ENCODE data around the gene GPAT2. TPM values are rescaled to one million over a fixed set of nuclear protein-coding genes. Genes with fewer than 3 reads are reported as not detected.
"Not testable (repeated sequence)": the region's sequence is repeated elsewhere in the genome, so short reads cannot be mapped to it uniquely, and the experiment has no call there.

GPAT2 gene
- total and polyA plus RNA-seq, 5 donors from 2014 or later, result 0.64 to 4.6 (median 1.1) TPM

- H3K36me3 ChIP-seq (ENCODE audit: control insufficient read depth, insufficient read depth, low read length); H3K9me3 ChIP-seq (ENCODE audit: control insufficient read depth in 2 of 2, low read length in 2 of 2); H3K27me3 Mint-ChIP-seq; ATAC-seq (ENCODE audit: low read depth in 2 of 2); H3K4me3 ChIP-seq (ENCODE audit: low read depth, low read length); H3K27me3 ChIP-seq (ENCODE audit: control insufficient read depth, insufficient read depth, low read length); H3K4me1 ChIP-seq (ENCODE audit: control insufficient read depth, insufficient read depth, low read length, poor library complexity, severe bottlenecking); H3K36me3 Mint-ChIP-seq; H3K4me1 Mint-ChIP-seq; H3K4me3 Mint-ChIP-seq; H3K27ac Mint-ChIP-seq; H3K9me3 Mint-ChIP-seq; H3K27ac ChIP-seq (ENCODE audit: insufficient read depth, low read length, poor library complexity, severe bottlenecking); DNase-seq: not testable (repeated sequence)
These were observed 15.2 kb upstream of the GPAT2 start for GRCh38 chr2:96049917-96050262.

GRCh38 chr2:96049049-96049916, 14.6 kb upstream of the GPAT2 start:
- H3K9me3 Mint-ChIP-seq; H3K27me3 ChIP-seq (ENCODE audit: control insufficient read depth, insufficient read depth, low read length); H3K36me3 ChIP-seq (ENCODE audit: control insufficient read depth, insufficient read depth, low read length); H3K4me1 ChIP-seq (ENCODE audit: control insufficient read depth, insufficient read depth, low read length, poor library complexity, severe bottlenecking); H3K36me3 Mint-ChIP-seq; H3K4me3 ChIP-seq (ENCODE audit: low read depth, low read length); H3K27me3 Mint-ChIP-seq; H3K27ac Mint-ChIP-seq; DNase-seq; ATAC-seq (ENCODE audit: low read depth in 2 of 2); H3K4me1 Mint-ChIP-seq; H3K27ac ChIP-seq (ENCODE audit: insufficient read depth, low read length, poor library complexity, severe bottlenecking); H3K4me3 Mint-ChIP-seq; H3K9me3 ChIP-seq (ENCODE audit: control insufficient read depth in 2 of 2, low read length in 2 of 2): not testable (repeated sequence)

GRCh38 chr2:96035554-96035953, 838 bp upstream of the GPAT2 start:
- H3K9me3 ChIP-seq (ENCODE audit: control insufficient read depth in 2 of 2, low read length in 2 of 2); H3K27me3 Mint-ChIP-seq; H3K27ac Mint-ChIP-seq; H3K27ac ChIP-seq (ENCODE audit: insufficient read depth, low read length, poor library complexity, severe bottlenecking); H3K36me3 Mint-ChIP-seq; H3K4me1 Mint-ChIP-seq; ATAC-seq (ENCODE audit: low read depth in 2 of 2); H3K4me1 ChIP-seq (ENCODE audit: control insufficient read depth, insufficient read depth, low read length, poor library complexity, severe bottlenecking); H3K4me3 Mint-ChIP-seq; H3K9me3 Mint-ChIP-seq; H3K4me3 ChIP-seq (ENCODE audit: low read depth, low read length); DNase-seq; H3K36me3 ChIP-seq (ENCODE audit: control insufficient read depth, insufficient read depth, low read length); H3K27me3 ChIP-seq (ENCODE audit: control insufficient read depth, insufficient read depth, low read length): not testable (repeated sequence)

GRCh38 chr2:96033997-96034396, 719 bp downstream of the GPAT2 start:
- not testable (repeated sequence) for H3K4me3 ChIP-seq (ENCODE audit: low read depth, low read length); H3K4me1 Mint-ChIP-seq; H3K36me3 Mint-ChIP-seq; ATAC-seq (ENCODE audit: low read depth in 2 of 2); DNase-seq; H3K27me3 ChIP-seq (ENCODE audit: control insufficient read depth, insufficient read depth, low read length); H3K27ac Mint-ChIP-seq; H3K4me3 Mint-ChIP-seq; H3K9me3 ChIP-seq (ENCODE audit: control insufficient read depth in 2 of 2, low read length in 2 of 2); H3K36me3 ChIP-seq (ENCODE audit: control insufficient read depth, insufficient read depth, low read length); H3K27me3 Mint-ChIP-seq; H3K9me3 Mint-ChIP-seq; H3K27ac ChIP-seq (ENCODE audit: insufficient read depth, low read length, poor library complexity, severe bottlenecking); H3K4me1 ChIP-seq (ENCODE audit: control insufficient read depth, insufficient read depth, low read length, poor library complexity, severe bottlenecking)

- H3K9me3 Mint-ChIP-seq; H3K9me3 ChIP-seq (ENCODE audit: control insufficient read depth in 2 of 2, low read length in 2 of 2); H3K4me1 Mint-ChIP-seq; ATAC-seq (ENCODE audit: low read depth in 2 of 2); H3K27me3 Mint-ChIP-seq; H3K27ac Mint-ChIP-seq; H3K4me3 Mint-ChIP-seq; H3K36me3 ChIP-seq (ENCODE audit: control insufficient read depth, insufficient read depth, low read length); H3K27ac ChIP-seq (ENCODE audit: insufficient read depth, low read length, poor library complexity, severe bottlenecking); DNase-seq; H3K4me3 ChIP-seq (ENCODE audit: low read depth, low read length); H3K4me1 ChIP-seq (ENCODE audit: control insufficient read depth, insufficient read depth, low read length, poor library complexity, severe bottlenecking); H3K27me3 ChIP-seq (ENCODE audit: control insufficient read depth, insufficient read depth, low read length); H3K36me3 Mint-ChIP-seq: not testable (repeated sequence)
These were observed 6.9 kb downstream of the GPAT2 start for GRCh38 chr2:96027725-96028325.

- not testable (repeated sequence) for DNase-seq
These were observed 9.0 kb downstream of the GPAT2 start for GRCh38 chr2:96025755-96026154.

GRCh38 chr2:96025194-96025492, 9.6 kb downstream of the GPAT2 start:
- Mint-ChIP-seq H3K9me3 (no peaks in the 10 kb centered on the region), H3K36me3 (peaks cover 5% of the 10 kb centered on the region), H3K27me3 (no peaks in the 10 kb centered on the region), H3K27ac (no peak overlapping the region), H3K4me3 (no peak overlapping the region), H3K4me1 (peaks cover 0 to 5% (median 2%) of the 10 kb centered on the region in 4 donors)
- H3K27ac ChIP-seq (ENCODE audit: insufficient read depth, low read length, poor library complexity, severe bottlenecking), result no peak overlapping the region
- no peak for ATAC-seq (ENCODE audit: low read depth in 2 of 2)
- no peaks in the 10 kb centered on the region for H3K4me1 ChIP-seq (ENCODE audit: control insufficient read depth, insufficient read depth, low read length, poor library complexity, severe bottlenecking)
- no peaks in the 10 kb centered on the region for H3K36me3 ChIP-seq (ENCODE audit: control insufficient read depth, insufficient read depth, low read length)
- H3K9me3 ChIP-seq (ENCODE audit: control insufficient read depth in 2 of 2, low read length in 2 of 2), result no peaks in the 10 kb centered on the region
- no peaks in the 10 kb centered on the region for H3K27me3 ChIP-seq (ENCODE audit: control insufficient read depth, insufficient read depth, low read length)
- no peak for DNase-seq
- no peak overlapping the region for H3K4me3 ChIP-seq (ENCODE audit: low read depth, low read length)

More at GRCh38 chr2:96025755-96026154, 9.0 kb downstream of the GPAT2 start:
- not testable (repeated sequence) for H3K4me3 ChIP-seq (ENCODE audit: low read depth, low read length); H3K9me3 Mint-ChIP-seq; H3K9me3 ChIP-seq (ENCODE audit: control insufficient read depth in 2 of 2, low read length in 2 of 2); H3K27ac ChIP-seq (ENCODE audit: insufficient read depth, low read length, poor library complexity, severe bottlenecking); H3K4me1 ChIP-seq (ENCODE audit: control insufficient read depth, insufficient read depth, low read length, poor library complexity, severe bottlenecking); H3K27me3 Mint-ChIP-seq; H3K27me3 ChIP-seq (ENCODE audit: control insufficient read depth, insufficient read depth, low read length); H3K27ac Mint-ChIP-seq; H3K36me3 Mint-ChIP-seq; H3K4me1 Mint-ChIP-seq; H3K4me3 Mint-ChIP-seq; ATAC-seq (ENCODE audit: low read depth in 2 of 2); H3K36me3 ChIP-seq (ENCODE audit: control insufficient read depth, insufficient read depth, low read length)
